HepG2 (cell line): Measurements from ENCODE around the gene TVP23A. TPM values are rescaled to one million over a fixed set of nuclear protein-coding genes. Genes with fewer than 3 reads are reported as not detected.

Source experiments
- ATRX ChIP-seq: sonication (generic); formaldehyde crosslinking; IDR thresholded peaks from 2 replicates; pipeline ENCODE4 v1.4.0; 2020; ENCODE audit warnings: missing genetic modification reagents, borderline replicate concordance
- HNF4G ChIP-seq, 2 experiments: sonication (generic) in 1 of 2; formaldehyde crosslinking in 1 of 2; IDR thresholded peaks; 2 replicates each; pipeline versions ENCODE4 v1.4.0 to v1.6.1; 2011 to 2020; ENCODE audit warnings: borderline replicate concordance in 2 of 2, low read depth in 2 of 2, mild to moderate bottlenecking in 2 of 2, low read length in 1 of 2, missing genetic modification reagents in 1 of 2, moderate library complexity in 1 of 2
- IKZF5 ChIP-seq: IDR thresholded peaks from 2 replicates; pipeline ENCODE4 v1.6.1; 2018; ENCODE audit warnings: missing genetic modification reagents, mild to moderate bottlenecking, missing compliant biosample characterization
- IRX3 ChIP-seq: sonication (generic); formaldehyde crosslinking; IDR thresholded peaks from 2 replicates; pipeline ENCODE4 v1.8.1; 2023; ENCODE audit warnings: mild to moderate bottlenecking, low read depth, missing genetic modification reagents, borderline replicate concordance
- MLLT10 ChIP-seq: sonication (generic); formaldehyde crosslinking; IDR thresholded peaks from 2 replicates; pipeline ENCODE4 v1.4.0; 2020; ENCODE audit warnings: missing genetic modification reagents
- MXD1 ChIP-seq: sonication (generic); formaldehyde crosslinking; IDR thresholded peaks from 2 replicates; pipeline ENCODE4 v1.4.0; 2020; ENCODE audit warnings: mild to moderate bottlenecking, missing genetic modification reagents
- RXRB ChIP-seq: IDR thresholded peaks from 2 replicates; pipeline ENCODE4 v1.6.1; 2016; ENCODE audit warnings: borderline replicate concordance, missing genetic modification reagents, missing compliant biosample characterization
- SRY ChIP-seq: sonication (generic); formaldehyde crosslinking; IDR thresholded peaks from 2 replicates; pipeline ENCODE4 v1.8.0; 2022; ENCODE audit warnings: mild to moderate bottlenecking, missing genetic modification reagents
- ZBTB2 ChIP-seq: sonication (generic); formaldehyde crosslinking; IDR thresholded peaks from 2 replicates; pipeline ENCODE4 v1.8.0; 2022; ENCODE audit warnings: low read depth, missing genetic modification reagents
- ZNF747 ChIP-seq: sonication (generic); formaldehyde crosslinking; IDR thresholded peaks from 2 replicates; pipeline ENCODE4 v1.8.1; 2023; ENCODE audit warnings: missing genetic modification reagents, mild to moderate bottlenecking, borderline replicate concordance
- ZNF816 ChIP-seq: sonication (generic); formaldehyde crosslinking; IDR thresholded peaks from 2 replicates; pipeline ENCODE4 v1.8.0; 2022; ENCODE audit warnings: missing genetic modification reagents, mild to moderate bottlenecking, borderline replicate concordance
- polyA plus RNA-seq, 8 experiments: library from polyadenylated mRNA; depleted of rRNA in 3 of 8; stranded (reverse) in 7 of 8; unstranded in 1 of 8; fragments of >200 nt; fragmentation: Illumina TruSeq in 4 of 8; extraction: Trizol in 4 of 8; gene quantifications; 2 replicates each; pipeline versions ENCODE4 v1.2.1 to v1.2.3, GENCODE V29; 2011 to 2016; ENCODE audit warnings: low read depth in 4 of 8, missing spikeins in 1 of 8, mixed read lengths in 1 of 8; ENCODE audit not compliant: insufficient read depth in 1 of 8
- total RNA-seq, 5 experiments: library from RNA; depleted of rRNA; stranded (reverse); fragments of >200 nt; fragmentation: Illumina TruSeq; extraction: Trizol; gene quantifications; 2 replicates each; pipeline ENCODE4 v1.2.3, GENCODE V29; 2016; ENCODE audit warnings: low read depth in 1 of 5
- TF ChIP-seq, protein P1 (sequence below): IDR thresholded peaks from 2 replicates; pipeline ENCODE4 v1.6.1; 2012; ENCODE audit warnings: low read depth, low read length, improper control_type of control experiment
- TF ChIP-seq, protein P2 (sequence below): sonication (generic); formaldehyde crosslinking; IDR thresholded peaks from 2 replicates; pipeline ENCODE4 v1.4.0; 2020; ENCODE audit warnings: mild to moderate bottlenecking, missing genetic modification reagents

TVP23A gene
- total and polyA plus RNA-seq, 2 of the 13 experiments (the other 11 are each of a cell fraction or from before 2014, with no cell fraction given): not detected

DNA sequence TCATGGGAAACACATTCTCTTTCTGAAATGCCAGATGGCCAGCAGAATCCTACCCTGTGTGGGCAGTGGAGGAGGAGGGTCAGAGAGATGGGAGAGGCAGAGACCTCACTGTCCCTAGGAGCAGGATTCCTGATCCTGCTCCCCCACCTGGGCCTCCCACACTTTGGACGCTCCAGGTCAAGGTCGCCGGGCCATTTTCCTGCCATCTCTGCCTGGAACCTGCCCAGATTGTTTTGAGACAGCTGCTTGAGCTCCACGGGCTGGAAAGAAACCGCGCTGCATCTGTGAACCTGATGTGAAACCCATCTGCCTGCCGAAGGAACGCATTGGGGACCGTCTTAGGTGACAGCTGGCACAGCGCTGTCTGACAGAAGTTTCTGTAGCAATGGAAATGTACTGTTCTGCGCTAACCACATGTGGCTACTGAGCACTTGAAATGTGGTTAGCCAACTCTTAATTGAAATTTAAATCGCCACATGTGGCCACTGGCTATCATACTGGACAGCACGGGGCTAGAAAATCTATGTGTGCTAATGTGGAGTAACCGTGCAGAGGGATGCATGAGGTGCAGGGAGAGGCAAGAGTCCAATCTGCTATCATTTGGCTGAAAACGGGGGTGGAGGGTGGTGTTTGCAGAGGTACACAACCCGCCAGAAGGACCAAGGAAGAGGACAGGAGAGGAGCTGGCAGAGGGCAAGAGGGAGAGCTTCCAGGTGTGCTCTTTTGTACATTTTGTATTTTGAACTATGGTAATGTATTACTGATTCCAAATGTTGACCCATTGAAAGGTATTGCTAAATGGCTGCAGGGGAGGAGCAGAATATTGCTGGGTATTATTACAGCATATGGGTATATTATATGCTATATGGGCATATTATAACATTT is 90.3 kb downstream of the TVP23A start (continued):
- no peak for TF ChIP-seq MXD1 (CRISPR knock-in tag)
- TF ChIP-seq IKZF5 (CRISPR knock-in tag): peak; percentile 80
- TF ChIP-seq MLLT10 (CRISPR knock-in tag): no peak
- TF ChIP-seq RXRB (CRISPR knock-in tag): peak; percentile 96
- TF ChIP-seq ATRX (CRISPR knock-in tag): no peak
- TF ChIP-seq ZNF816 (CRISPR knock-in tag): no peak
- no peak for TF ChIP-seq SRY (CRISPR knock-in tag)
- TF ChIP-seq, protein P1, sequence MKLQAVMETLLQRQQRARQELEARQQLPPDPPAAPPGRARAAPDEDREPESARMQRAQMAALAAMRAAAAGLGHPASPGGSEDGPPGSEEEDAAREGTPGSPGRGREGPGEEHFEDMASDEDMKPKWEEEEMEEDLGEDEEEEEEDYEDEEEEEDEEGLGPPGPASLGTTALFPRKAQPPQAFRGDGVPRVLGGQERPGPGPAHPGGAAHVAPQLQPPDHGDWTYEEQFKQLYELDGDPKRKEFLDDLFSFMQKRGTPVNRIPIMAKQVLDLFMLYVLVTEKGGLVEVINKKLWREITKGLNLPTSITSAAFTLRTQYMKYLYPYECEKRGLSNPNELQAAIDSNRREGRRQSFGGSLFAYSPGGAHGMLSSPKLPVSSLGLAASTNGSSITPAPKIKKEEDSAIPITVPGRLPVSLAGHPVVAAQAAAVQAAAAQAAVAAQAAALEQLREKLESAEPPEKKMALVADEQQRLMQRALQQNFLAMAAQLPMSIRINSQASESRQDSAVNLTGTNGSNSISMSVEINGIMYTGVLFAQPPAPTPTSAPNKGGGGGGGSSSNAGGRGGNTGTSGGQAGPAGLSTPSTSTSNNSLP: no peak
- TF ChIP-seq, protein P2, sequence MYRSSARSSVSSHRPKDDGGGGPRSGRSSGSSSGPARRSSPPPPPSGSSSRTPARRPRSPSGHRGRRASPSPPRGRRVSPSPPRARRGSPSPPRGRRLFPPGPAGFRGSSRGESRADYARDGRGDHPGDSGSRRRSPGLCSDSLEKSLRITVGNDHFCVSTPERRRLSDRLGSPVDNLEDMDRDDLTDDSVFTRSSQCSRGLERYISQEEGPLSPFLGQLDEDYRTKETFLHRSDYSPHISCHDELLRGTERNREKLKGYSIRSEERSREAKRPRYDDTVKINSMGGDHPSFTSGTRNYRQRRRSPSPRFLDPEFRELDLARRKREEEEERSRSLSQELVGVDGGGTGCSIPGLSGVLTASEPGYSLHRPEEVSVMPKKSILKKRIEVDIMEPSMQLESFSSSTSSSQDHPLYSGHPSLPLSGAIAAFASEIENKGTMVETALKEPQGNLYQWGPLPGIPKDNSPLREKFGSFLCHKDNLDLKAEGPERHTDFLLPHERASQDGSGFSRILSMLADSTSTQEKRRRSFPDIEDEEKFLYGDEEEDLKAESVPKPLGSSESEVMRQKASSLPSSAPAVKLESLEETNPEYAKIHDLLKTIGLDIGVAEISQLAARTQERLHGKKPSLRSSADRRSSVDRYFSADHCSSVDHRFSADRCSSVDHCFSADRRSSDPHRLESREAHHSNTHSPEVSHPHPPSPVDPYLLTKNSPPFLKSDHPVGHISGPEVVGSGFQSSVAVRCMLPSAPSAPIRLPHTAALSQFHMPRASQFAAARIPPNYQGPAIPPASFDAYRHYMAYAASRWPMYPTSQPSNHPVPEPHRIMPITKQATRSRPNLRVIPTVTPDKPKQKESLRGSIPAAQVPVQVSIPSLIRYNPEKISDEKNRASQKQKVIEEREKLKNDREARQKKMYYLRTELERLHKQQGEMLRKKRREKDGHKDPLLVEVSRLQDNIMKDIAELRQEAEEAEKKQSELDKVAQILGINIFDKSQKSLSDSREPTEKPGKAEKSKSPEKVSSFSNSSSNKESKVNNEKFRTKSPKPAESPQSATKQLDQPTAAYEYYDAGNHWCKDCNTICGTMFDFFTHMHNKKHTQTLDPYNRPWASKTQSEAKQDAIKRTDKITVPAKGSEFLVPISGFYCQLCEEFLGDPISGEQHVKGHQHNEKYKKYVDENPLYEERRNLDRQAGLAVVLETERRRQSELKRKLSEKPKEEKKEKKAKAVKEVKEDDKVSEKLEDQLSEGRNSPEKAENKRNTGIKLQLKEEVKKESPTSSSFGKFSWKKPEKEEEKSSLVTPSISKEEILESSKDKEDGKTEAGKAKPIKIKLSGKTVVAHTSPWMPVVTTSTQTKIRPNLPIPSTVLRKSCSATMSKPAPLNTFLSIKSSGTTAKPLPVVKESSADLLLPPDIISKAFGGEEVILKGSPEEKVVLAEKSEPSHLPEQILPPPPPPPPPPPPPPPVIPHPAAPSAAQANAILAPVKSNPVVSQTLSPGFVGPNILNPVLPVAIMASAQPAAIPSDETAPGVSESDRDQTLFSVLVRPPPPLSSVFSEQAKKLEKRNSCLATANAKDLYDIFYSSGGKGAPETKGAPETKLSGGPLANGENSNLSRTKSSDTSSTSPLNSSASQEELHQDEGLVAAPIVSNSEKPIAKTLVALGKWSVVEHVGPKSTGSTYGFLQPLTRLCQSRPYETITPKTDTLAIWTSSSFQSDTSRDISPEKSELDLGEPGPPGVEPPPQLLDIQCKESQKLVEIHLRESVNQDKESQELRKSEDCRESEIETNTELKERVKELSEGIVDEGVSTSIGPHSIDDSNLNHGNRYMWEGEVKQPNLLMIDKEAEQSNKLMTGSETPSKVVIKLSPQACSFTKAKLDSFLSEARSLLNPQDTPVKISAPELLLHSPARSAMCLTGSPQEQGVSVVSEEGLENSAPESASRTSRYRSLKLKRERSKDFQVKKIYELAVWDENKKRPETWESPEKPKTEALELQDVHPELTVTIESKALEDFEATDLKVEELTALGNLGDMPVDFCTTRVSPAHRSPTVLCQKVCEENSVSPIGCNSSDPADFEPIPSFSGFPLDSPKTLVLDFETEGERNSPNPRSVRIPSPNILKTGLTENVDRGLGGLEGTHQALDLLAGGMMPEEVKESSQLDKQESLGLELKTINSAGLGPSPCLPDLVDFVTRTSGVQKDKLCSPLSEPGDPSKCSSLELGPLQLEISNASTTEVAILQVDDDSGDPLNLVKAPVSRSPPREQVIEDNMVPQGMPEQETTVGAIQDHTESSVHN: peak; percentile 76; the same call in 1 of the 2 replicates
- TF ChIP-seq HNF4G (IDR thresholded peaks at IDR 0.05; ENCODE audit: borderline replicate concordance, low read depth, low read length): peak; percentile 84
- TF ChIP-seq HNF4G (CRISPR knock-in tag; IDR thresholded peaks at IDR 0.05; ENCODE audit: borderline replicate concordance, low read depth): peak; percentile 81; the same call in 1 of the 2 replicates
- no peak for TF ChIP-seq ZBTB2
- no peak for TF ChIP-seq IRX3 (CRISPR knock-in tag)
- no peak for TF ChIP-seq ZNF747 (CRISPR knock-in tag)
